Right lobe of liver (tissue), 6 donors: ENCODE measurements around the gene RASSF6. TPM values are rescaled to one million over a fixed set of nuclear protein-coding genes. Genes with fewer than 3 reads are reported as not detected.
A peak's percentile ranks its signal among the peaks of the same experiment; 100 is the strongest.
"Not testable (repeated sequence)": the region's sequence is repeated elsewhere in the genome, so short reads cannot be mapped to it uniquely, and the experiment has no call there.

Source experiments
- ATAC-seq, 4 donors: fragments of 200-7000 bp; cut with Tn5 transposase; one replicate each; pipeline ENCODE4 v1.9.1; 2020; ENCODE audit warnings: mild to moderate bottlenecking in 4 of 4, moderate library complexity in 4 of 4
- DNase-seq, 3 donors: peaks; one replicate each; pipeline ENCODE4 v3.0.0-alpha.2; 2020
- H3K27ac ChIP-seq, 3 donors: fragments of 200-600 bp; one replicate each; pipeline ENCODE4 v1.8.0; 2022
- H3K27me3 ChIP-seq, 2 donors: fragments of 200-600 bp; one replicate each; pipeline ENCODE4 v1.8.0; 2022
- H3K36me3 ChIP-seq, 4 donors: fragments of 200-600 bp; sonication (generic) in 1 of 4; one replicate each; pipeline versions ENCODE4 v1.5.1 to v1.8.0; 2017 to 2022; ENCODE audit warnings: control low read depth in 1 of 4
- H3K4me1 ChIP-seq, 4 donors: fragments of 200-600 bp; sonication (generic) in 1 of 4; one replicate each; pipeline versions ENCODE4 v1.5.1 to v1.8.0; 2017 to 2022; ENCODE audit warnings: control low read depth in 1 of 4
- H3K4me3 ChIP-seq, 3 donors: fragments of 200-600 bp; one replicate each; pipeline ENCODE4 v1.8.0; 2022
- H3K9me3 ChIP-seq, 4 donors: fragments of 200-600 bp; sonication (generic) in 1 of 4; one replicate each; pipeline versions ENCODE4 v1.5.1 to v1.8.0; 2017 to 2022; ENCODE audit warnings: control low read depth in 1 of 4
- POLR2A ChIP-seq: fragments of 450-650 bp; IDR thresholded peaks from one replicate; pipeline ENCODE4 v1.6.1; 2017; ENCODE audit warnings: antibody characterized with exemption, mild to moderate bottlenecking
- WGBS: methylation state at CpG from one replicate; pipeline ENCODE4 v1.1.6; 2018; ENCODE audit warnings: low coverage, low lambda C conversion rate; ENCODE audit not compliant: insufficient coverage; ENCODE audit errors: missing lambda C conversion rate; 5-methylcytosine and 5-hydroxymethylcytosine counted together
- intact Hi-C, 2 donors: fragments of 100-400 bp; cut with DNase I; formaldehyde crosslinking; loops; one replicate each; pipeline versions ENCODE4 v1.11.2 to v1.14.1; 2022
- total RNA-seq, 6 experiments: library from RNA; depleted of rRNA in 2 of 6; stranded (reverse); fragments of >200 nt in 2 of 6; fragmentation: NEBNext Ultra II Directional in 3 of 6; extraction: Animal tissue kit (Norgen Biotek cat#: 25700) in 3 of 6; gene quantifications; one replicate each; pipeline versions ENCODE4 v1.1.0 to v1.2.4, GENCODE V29; 2016 to 2023
- TF ChIP-seq, protein P1 (sequence below), 4 donors: fragments of 200-600 bp in 3 of 4; fragments of 450-650 bp in 1 of 4; IDR thresholded peaks; one replicate each; pipeline versions ENCODE4 v1.5.1 to v1.8.0; 2016 to 2022; ENCODE audit warnings: antibody characterized with exemption in 4 of 4, mild to moderate bottlenecking in 2 of 4
- donor health status: DM: no; HTN: yes; CAD: no.
- donor health status: DM: no; HTN: no; CAD: no.
- donor health status: DM: no; HTN: no; CAD: no.
- donor health status: DM: no; HTN: yes; CAD: no.
- donor health status: DM: no; HTN: yes; CAD: no.

The RASSF6 gene
- total RNA-seq, 6 experiments from 2014 or later, result 0.22 to 2.2 (median 0.91) TPM

DNA sequence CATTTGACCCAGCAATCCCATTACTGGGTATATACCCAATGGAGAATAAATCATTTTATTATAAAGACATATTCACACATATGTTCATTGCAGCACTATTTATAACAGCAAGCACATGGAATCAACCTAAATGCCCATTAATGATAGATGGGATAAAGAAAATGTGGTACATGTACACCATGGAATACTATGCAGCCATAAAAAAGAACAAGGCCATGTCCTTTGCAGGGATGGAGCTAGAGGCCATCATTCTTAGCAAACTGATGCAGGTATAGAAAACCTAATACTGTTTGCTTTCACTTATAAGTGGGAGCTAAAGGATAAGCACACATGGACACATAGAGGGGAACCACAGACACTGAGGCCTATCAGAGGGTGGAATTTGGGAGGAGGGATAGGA lies 22.6 kb downstream of the RASSF6 start:
- ATAC-seq (no peak), DNase-seq (no peak)
- no peaks in the 10 kb centered on the region for H3K9me3 ChIP-seq
- intact Hi-C loops, result loop anchor here in 1 of 2 donors (10.0 kb wide), 1 partner anchor 57 kb away; no protein-coding TSS in a partner anchor
- no peaks in the 10 kb centered on the region for H3K27me3 ChIP-seq
- peaks cover 0 to 5% (median 0%) of the 10 kb centered on the region in 4 donors for H3K4me1 ChIP-seq
- TF ChIP-seq POLR2A, result no peak
- TF ChIP-seq, protein P1, sequence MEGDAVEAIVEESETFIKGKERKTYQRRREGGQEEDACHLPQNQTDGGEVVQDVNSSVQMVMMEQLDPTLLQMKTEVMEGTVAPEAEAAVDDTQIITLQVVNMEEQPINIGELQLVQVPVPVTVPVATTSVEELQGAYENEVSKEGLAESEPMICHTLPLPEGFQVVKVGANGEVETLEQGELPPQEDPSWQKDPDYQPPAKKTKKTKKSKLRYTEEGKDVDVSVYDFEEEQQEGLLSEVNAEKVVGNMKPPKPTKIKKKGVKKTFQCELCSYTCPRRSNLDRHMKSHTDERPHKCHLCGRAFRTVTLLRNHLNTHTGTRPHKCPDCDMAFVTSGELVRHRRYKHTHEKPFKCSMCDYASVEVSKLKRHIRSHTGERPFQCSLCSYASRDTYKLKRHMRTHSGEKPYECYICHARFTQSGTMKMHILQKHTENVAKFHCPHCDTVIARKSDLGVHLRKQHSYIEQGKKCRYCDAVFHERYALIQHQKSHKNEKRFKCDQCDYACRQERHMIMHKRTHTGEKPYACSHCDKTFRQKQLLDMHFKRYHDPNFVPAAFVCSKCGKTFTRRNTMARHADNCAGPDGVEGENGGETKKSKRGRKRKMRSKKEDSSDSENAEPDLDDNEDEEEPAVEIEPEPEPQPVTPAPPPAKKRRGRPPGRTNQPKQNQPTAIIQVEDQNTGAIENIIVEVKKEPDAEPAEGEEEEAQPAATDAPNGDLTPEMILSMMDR (IDR thresholded peaks at IDR 0.05), result no peak
- H3K4me3 ChIP-seq, result no peak overlapping the region
- no peak overlapping the region for H3K27ac ChIP-seq
- no peaks in the 10 kb centered on the region for H3K36me3 ChIP-seq

DNA sequence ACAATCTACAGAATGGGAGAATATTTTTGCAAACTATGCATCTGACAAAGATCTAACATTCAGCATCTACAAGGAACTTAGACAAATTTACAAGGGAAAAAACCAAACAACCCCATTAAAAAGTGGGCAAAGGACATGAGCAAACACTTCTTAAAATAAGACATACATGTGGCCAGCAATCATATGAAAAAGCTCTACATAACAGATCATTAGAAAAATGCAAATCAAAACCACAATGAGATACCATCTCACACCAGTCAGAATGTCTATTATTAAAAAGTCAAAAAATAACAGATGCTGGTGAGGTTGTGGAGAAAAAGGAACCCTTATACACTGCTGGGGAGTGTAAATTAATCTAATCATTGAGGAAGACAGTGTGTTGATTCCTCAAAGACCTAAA lies 23.1 kb downstream of the RASSF6 start:
- not testable (repeated sequence) for DNase-seq, ATAC-seq, H3K4me1 ChIP-seq, H3K9me3 ChIP-seq, H3K36me3 ChIP-seq, H3K27ac ChIP-seq, H3K27me3 ChIP-seq, H3K4me3 ChIP-seq
- intact Hi-C loops, result loop anchor here in 1 of 2 donors (10.0 kb wide), 1 partner anchor 58 kb away; no protein-coding TSS in a partner anchor

DNA sequence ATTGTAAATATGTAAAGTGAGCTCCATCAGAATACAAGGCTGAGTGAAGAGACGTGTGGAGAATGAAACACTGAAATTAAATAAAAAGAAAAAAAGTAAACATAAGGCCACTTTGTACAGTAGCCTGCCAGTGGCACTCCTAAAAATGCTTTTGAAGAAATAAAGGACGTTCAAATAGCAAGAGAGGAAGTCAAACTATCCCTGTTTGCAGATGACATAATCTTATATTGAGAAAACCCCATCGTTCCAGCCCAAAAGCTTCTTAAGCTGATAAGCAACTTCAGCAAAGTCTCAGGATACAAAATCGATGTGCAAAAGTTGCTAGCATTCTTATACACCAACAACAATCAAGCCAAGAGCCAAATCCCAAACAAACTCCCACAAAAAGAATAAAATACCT lies 24.2 kb downstream of the RASSF6 start:
- TF ChIP-seq, protein P1 (IDR thresholded peaks at IDR 0.05), result no peak
- TF ChIP-seq POLR2A, result no peak
- WGBS, result 17% methylated on average over 4 of the region's 4 CpGs
- Histone ChIP-seq H3K9me3 (no peaks in the 10 kb centered on the region), H3K4me1 (peaks cover 0 to 5% (median 0%) of the 10 kb centered on the region in 4 donors), H3K27ac (no peak overlapping the region), H3K4me3 (no peak overlapping the region), H3K27me3 (no peaks in the 10 kb centered on the region), H3K36me3 (no peaks in the 10 kb centered on the region)
- intact Hi-C loops, result loop anchor here in 1 of 2 donors (10.0 kb wide), 1 partner anchor 59 kb away; no protein-coding TSS in a partner anchor
- DNase-seq (no peak), ATAC-seq (no peak)

DNA sequence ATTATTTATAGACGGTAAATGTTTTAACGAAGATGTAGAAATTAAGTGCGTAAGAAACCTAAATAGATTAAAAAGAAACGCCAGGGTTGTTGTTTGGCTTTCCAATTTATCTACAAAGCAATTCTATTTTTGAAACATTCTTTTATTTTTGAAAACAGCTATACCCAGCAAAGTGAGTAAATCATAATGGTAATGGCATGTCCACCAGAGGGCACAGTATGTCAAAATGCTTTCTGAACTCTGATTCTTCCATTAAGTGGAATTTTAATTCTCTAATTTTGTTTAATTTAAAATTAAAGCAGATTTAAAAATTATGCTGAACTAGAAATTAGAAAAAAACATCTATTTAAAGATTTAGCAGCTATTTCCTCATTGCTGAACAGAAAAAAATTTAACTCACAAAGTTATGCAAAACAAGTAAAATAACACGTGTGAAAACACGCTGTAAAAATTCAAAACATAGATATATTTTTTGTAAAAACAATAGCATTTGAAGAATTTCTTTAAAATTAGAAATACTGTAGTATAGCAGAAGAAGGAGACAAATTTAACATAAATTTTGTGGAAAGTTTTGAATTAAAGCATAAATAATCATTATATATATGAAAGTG lies 26.5 kb downstream of the RASSF6 start:
- H3K9me3 ChIP-seq, result no peaks in the 10 kb centered on the region
- H3K36me3 ChIP-seq, result no peaks in the 10 kb centered on the region
- peaks cover 0 to 22% (median 0%) of the 10 kb centered on the region in 4 donors for H3K4me1 ChIP-seq
- 66% methylated on average over 6 of the region's 6 CpGs for WGBS
- intact Hi-C loops, result loop anchor here in 1 of 2 donors (10.0 kb wide), 1 partner anchor 61 kb away; no protein-coding TSS in a partner anchor
- no peak overlapping the region for H3K27ac ChIP-seq
- DNase-seq (no peak), ATAC-seq (no peak)
- H3K4me3 ChIP-seq, result no peak overlapping the region
- TF ChIP-seq, protein P1 (IDR thresholded peaks at IDR 0.05), result peak; percentile 59 to 67 (median 62)
- TF ChIP-seq POLR2A, result no peak
- H3K27me3 ChIP-seq, result no peaks in the 10 kb centered on the region

DNA sequence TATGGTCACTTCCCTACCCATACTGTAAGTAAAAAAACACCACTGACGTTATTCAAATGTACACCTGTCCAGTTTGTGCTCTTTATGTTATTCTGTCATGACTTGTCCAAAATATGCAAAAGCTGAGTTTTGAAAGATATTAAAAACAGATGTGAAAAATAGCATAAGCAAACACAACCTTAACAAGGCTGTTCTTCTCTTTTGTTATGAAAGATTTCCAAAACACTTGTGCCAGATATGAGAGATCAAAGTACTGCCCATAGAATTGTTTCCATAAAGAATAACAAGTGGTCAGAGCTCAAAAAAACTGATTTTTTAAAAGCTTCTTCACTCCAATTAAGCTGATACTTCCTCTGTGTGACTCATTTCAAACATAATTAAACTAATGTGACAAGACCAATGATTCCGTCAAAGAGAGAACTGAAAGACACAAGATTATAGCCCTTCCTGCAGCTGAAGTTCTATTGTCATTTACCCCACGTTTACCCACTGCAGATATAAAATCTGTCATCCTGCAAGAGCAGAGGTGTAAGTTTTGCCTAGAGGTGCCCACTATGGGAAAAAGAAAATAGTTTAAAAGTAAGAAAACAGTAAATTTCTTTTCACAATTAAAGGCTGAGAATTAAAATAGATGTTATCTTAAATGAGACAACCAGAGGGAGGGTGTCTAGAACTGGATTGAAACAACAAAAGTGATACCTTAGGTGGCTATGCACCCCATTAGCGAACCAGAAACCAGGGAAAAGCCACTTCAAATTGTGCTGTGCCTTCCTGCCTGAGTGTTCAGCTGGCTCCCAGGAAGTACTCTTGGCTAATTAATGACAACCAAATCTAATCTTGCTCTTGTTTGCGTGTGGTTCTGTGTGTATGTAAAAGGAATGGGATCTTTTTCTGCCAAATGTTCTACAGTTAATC lies 30.1 kb downstream of the RASSF6 start:
- no peaks in the 10 kb centered on the region for H3K9me3 ChIP-seq
- no peaks in the 10 kb centered on the region for H3K36me3 ChIP-seq
- H3K27me3 ChIP-seq, result no peaks in the 10 kb centered on the region
- H3K4me3 ChIP-seq, result peak overlapping the region in 1 of 3 donors; percentile 24
- intact Hi-C loops, result loop anchor here in 1 of 2 donors (10.0 kb wide), 1 partner anchor 65 kb away; no protein-coding TSS in a partner anchor
- no peak for DNase-seq
- TF ChIP-seq POLR2A, result peak; percentile 66
- TF ChIP-seq, protein P1 (IDR thresholded peaks at IDR 0.05), result no peak
- peaks cover 0 to 20% (median 0%) of the 10 kb centered on the region in 4 donors for H3K4me1 ChIP-seq
- peak; percentile 77 to 84 (median 80) for ATAC-seq
- H3K27ac ChIP-seq, result peak overlapping the region; percentile 56 to 74 (median 74)
- 13% methylated on average over 5 of the region's 5 CpGs for WGBS
